HepG2 (cell line): ENCODE measurements around the gene THOC3. TPM values are rescaled to one million over a fixed set of nuclear protein-coding genes. Genes with fewer than 3 reads are reported as not detected.

Experiments used
- BRD4 ChIP-seq: sonication (generic); formaldehyde crosslinking; IDR thresholded peaks from 2 replicates; pipeline ENCODE4 v1.4.0; 2020; ENCODE audit warnings: missing genetic modification reagents
- FOXK1 ChIP-seq: sonication (generic); formaldehyde crosslinking; IDR thresholded peaks from 2 replicates; pipeline ENCODE4 v1.4.0; 2020; ENCODE audit warnings: low read depth, missing genetic modification reagents, borderline replicate concordance
- GABPB1 ChIP-seq: IDR thresholded peaks from 2 replicates; pipeline ENCODE4 v1.6.1; 2016; ENCODE audit warnings: mild to moderate bottlenecking, missing genetic modification reagents, moderate library complexity, missing compliant biosample characterization
- HCFC1 ChIP-seq: fragments of 150-350 bp; IDR thresholded peaks from 2 replicates; pipeline ENCODE4 v1.6.1; 2014; ENCODE audit warnings: low read depth, low read length
- IRF2 ChIP-seq: IDR thresholded peaks from 2 replicates; pipeline ENCODE4 v1.6.1; 2018; ENCODE audit warnings: missing genetic modification reagents, missing compliant biosample characterization
- KDM2A ChIP-seq: sonication (generic); formaldehyde crosslinking; IDR thresholded peaks from 2 replicates; pipeline ENCODE4 v1.4.0; 2020; ENCODE audit warnings: low read depth, missing genetic modification reagents, borderline replicate concordance
- MXD4 ChIP-seq: IDR thresholded peaks from 2 replicates; pipeline ENCODE4 v1.6.1; 2016; ENCODE audit warnings: mild to moderate bottlenecking, missing biosample characterization, missing genetic modification reagents
- NFAT5 ChIP-seq: sonication (generic); formaldehyde crosslinking; IDR thresholded peaks from 2 replicates; pipeline ENCODE4 v1.4.0; 2020; ENCODE audit warnings: missing genetic modification reagents
- POLR2A ChIP-seq, 2 experiments: IDR thresholded peaks; 2 replicates each; pipeline ENCODE4 v1.6.1; 2011; ENCODE audit warnings: low read depth in 2 of 2, low read length in 2 of 2, mild to moderate bottlenecking in 1 of 2, moderate library complexity in 1 of 2; ENCODE audit not compliant: insufficient read depth in 1 of 2
- POLR2AphosphoS5 ChIP-seq: IDR thresholded peaks from 2 replicates; pipeline ENCODE4 v1.6.1; 2012; ENCODE audit warnings: low read depth, low read length
- RBFOX2 ChIP-seq: fragments of 200-400 bp; formaldehyde crosslinking; IDR thresholded peaks from 2 replicates; pipeline ENCODE4 v1.6.1; 2017; ENCODE audit warnings: low read depth, mild to moderate bottlenecking, low read length
- SAP130 ChIP-seq: IDR thresholded peaks from 2 replicates; pipeline ENCODE4 v1.6.1; 2016; ENCODE audit warnings: low read depth
- TAF1 ChIP-seq: sonication (generic); formaldehyde crosslinking; IDR thresholded peaks from 2 replicates; pipeline ENCODE4 v1.4.0; 2020; ENCODE audit warnings: missing genetic modification reagents
- YEATS2 ChIP-seq: sonication (generic); formaldehyde crosslinking; IDR thresholded peaks from 2 replicates; pipeline ENCODE4 v1.4.0; 2020; ENCODE audit warnings: missing genetic modification reagents, borderline replicate concordance
- YY1 ChIP-seq: IDR thresholded peaks from 2 replicates; pipeline ENCODE4 v1.6.1; 2011; ENCODE audit warnings: low read length, low read depth, moderate library complexity, mild to moderate bottlenecking; ENCODE audit not compliant: insufficient read depth, insufficient replicate concordance
- ZNF143 ChIP-seq: sonication (generic); formaldehyde crosslinking; IDR thresholded peaks from 2 replicates; pipeline ENCODE4 v1.4.0; 2020; ENCODE audit warnings: missing genetic modification reagents
- ZNF574 ChIP-seq: sonication (generic); formaldehyde crosslinking; IDR thresholded peaks from 2 replicates; pipeline ENCODE4 v1.4.0; 2020; ENCODE audit warnings: missing genetic modification reagents
- ZNF768 ChIP-seq: sonication (generic); formaldehyde crosslinking; IDR thresholded peaks from 2 replicates; pipeline ENCODE4 v1.4.0; 2020; ENCODE audit warnings: missing genetic modification reagents
- ZNF777 ChIP-seq: sonication (generic); formaldehyde crosslinking; IDR thresholded peaks from 2 replicates; pipeline ENCODE4 v1.4.0; 2020; ENCODE audit warnings: missing genetic modification reagents
- polyA plus RNA-seq, 8 experiments: library from polyadenylated mRNA; depleted of rRNA in 3 of 8; stranded (reverse) in 7 of 8; unstranded in 1 of 8; fragments of >200 nt; fragmentation: Illumina TruSeq in 4 of 8; extraction: Trizol in 4 of 8; gene quantifications; 2 replicates each; pipeline versions ENCODE4 v1.2.1 to v1.2.3, GENCODE V29; 2011 to 2016; ENCODE audit warnings: low read depth in 4 of 8, missing spikeins in 1 of 8, mixed read lengths in 1 of 8; ENCODE audit not compliant: insufficient read depth in 1 of 8
- total RNA-seq, 5 experiments: library from RNA; depleted of rRNA; stranded (reverse); fragments of >200 nt; fragmentation: Illumina TruSeq; extraction: Trizol; gene quantifications; 2 replicates each; pipeline ENCODE4 v1.2.3, GENCODE V29; 2016; ENCODE audit warnings: low read depth in 1 of 5
- TF ChIP-seq, protein P1 (sequence below): sonication (generic); formaldehyde crosslinking; IDR thresholded peaks from 2 replicates; pipeline ENCODE4 v1.8.1; 2023; ENCODE audit warnings: mild to moderate bottlenecking, moderate library complexity, missing genetic modification reagents
- TF ChIP-seq, protein P2 (sequence below): IDR thresholded peaks from 2 replicates; pipeline ENCODE4 v1.6.1; 2012; ENCODE audit warnings: inconsistent platforms

The THOC3 gene
- total and polyA plus RNA-seq, 2 of the 13 experiments (the other 11 are each of a cell fraction or from before 2014, with no cell fraction given) = 86.7 to 95.1 TPM

GRCh38 chr5:175967471-175968372 is at the start of gene THOC3 (continued):
- TF ChIP-seq, protein P1, sequence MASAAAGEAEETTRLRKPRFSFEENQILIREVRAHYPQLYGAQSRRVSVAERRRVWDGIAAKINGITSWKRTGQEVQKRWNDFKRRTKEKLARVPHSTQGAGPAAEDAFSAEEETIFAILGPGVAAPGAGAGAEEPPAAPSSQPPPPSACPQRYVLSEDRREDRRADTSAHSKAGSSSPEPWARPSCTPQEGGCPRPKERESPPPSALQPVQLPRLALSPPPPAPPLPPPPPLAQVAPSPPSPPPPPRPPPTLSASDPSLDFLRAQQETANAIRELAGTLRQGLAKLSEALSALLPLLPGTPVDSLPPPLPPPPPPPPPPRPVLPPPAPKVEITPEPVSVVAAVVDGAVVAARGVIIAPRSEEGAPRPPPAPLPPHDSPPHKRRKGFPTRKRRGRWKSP (CRISPR knock-in tag) = peak; percentile 53; the same call in 1 of the 2 replicates
- TF ChIP-seq GABPB1 (CRISPR knock-in tag) = peak; percentile 81
- TF ChIP-seq TAF1 (CRISPR knock-in tag) = peak; percentile 81
- peak; percentile 37 to 70; a peak in 3 of 4 replicates for TF ChIP-seq POLR2A (IDR thresholded peaks at IDR 0.05; ENCODE audit: insufficient read depth in 1 of 2, low read depth in 2 of 2, low read length in 2 of 2)
- TF ChIP-seq ZNF574 (CRISPR knock-in tag) = peak; percentile 59
- TF ChIP-seq FOXK1 = peak; percentile 36; the same call in 1 of the 2 replicates
- TF ChIP-seq POLR2AphosphoS5 = peak; percentile 57
- TF ChIP-seq IRF2 = 0 out of 2 replicates have a peak, but pooled peaks have one; percentile 33
- TF ChIP-seq YY1 = peak; percentile 50
- TF ChIP-seq RBFOX2 = peak; percentile 65
- TF ChIP-seq YEATS2 (CRISPR knock-in tag) = peak; percentile 27; the same call in 1 of the 2 replicates
- TF ChIP-seq MXD4 (CRISPR knock-in tag) = peak; percentile 58; the same call in 1 of the 2 replicates
- peak; percentile 56 for TF ChIP-seq ZNF777 (CRISPR knock-in tag)
- TF ChIP-seq NFAT5 (CRISPR knock-in tag) = peak; percentile 55; the same call in 1 of the 2 replicates
- peak; percentile 40; the same call in 1 of the 2 replicates for TF ChIP-seq ZNF768 (CRISPR knock-in tag)
- TF ChIP-seq, protein P2, sequence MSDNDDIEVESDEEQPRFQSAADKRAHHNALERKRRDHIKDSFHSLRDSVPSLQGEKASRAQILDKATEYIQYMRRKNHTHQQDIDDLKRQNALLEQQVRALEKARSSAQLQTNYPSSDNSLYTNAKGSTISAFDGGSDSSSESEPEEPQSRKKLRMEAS = peak; percentile 32; the same call in 1 of the 2 replicates
- TF ChIP-seq BRD4 (CRISPR knock-in tag) = peak; percentile 64; the same call in 1 of the 2 replicates
- peak; percentile 36; the same call in 1 of the 2 replicates for TF ChIP-seq HCFC1
- TF ChIP-seq ZNF143 (CRISPR knock-in tag) = peak; percentile 87
- TF ChIP-seq KDM2A (CRISPR knock-in tag) = peak; percentile 31; the same call in 1 of the 2 replicates
- peak; percentile 87 for TF ChIP-seq SAP130 (CRISPR knock-in tag)
